Measurements from ENCODE around the gene PHOX2A.
A peak's percentile ranks its signal among the peaks of the same experiment; 100 is the strongest.

Gene PHOX2A

DNA sequence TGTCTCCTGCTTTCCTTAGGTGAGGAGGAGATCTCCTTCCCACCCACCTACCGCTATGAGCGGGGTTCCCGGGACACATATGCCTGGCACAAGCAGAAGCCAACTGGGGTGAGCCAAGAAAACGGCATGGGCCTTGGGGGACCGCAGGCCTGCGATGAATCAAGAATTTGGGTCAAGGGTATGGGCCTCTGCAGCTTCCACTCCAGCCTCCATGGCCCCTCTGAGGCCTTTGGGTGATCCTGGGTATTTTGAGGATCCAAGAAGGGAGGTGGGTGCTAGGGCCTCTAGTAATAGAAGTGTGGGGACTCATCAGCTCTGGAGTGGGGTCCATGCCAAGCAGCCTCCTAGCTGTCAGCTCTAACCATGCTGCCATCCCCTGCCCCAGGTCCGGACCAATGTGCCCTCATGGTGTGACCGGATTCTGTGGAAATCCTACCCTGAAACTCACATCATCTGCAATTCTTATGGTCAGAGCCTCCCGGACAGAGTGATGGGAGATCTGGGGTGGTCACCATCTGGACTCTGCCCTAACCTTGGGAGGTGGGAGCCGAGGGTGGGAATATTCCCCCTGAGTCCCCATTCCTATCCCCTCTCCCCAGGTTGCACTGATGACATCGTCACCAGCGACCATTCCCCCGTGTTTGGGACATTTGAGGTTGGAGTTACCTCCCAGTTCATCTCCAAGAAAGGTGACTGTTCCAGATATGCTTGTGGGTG lies 10.8 kb downstream of the PHOX2A start:
- DNase-seq = no peak

DNA sequence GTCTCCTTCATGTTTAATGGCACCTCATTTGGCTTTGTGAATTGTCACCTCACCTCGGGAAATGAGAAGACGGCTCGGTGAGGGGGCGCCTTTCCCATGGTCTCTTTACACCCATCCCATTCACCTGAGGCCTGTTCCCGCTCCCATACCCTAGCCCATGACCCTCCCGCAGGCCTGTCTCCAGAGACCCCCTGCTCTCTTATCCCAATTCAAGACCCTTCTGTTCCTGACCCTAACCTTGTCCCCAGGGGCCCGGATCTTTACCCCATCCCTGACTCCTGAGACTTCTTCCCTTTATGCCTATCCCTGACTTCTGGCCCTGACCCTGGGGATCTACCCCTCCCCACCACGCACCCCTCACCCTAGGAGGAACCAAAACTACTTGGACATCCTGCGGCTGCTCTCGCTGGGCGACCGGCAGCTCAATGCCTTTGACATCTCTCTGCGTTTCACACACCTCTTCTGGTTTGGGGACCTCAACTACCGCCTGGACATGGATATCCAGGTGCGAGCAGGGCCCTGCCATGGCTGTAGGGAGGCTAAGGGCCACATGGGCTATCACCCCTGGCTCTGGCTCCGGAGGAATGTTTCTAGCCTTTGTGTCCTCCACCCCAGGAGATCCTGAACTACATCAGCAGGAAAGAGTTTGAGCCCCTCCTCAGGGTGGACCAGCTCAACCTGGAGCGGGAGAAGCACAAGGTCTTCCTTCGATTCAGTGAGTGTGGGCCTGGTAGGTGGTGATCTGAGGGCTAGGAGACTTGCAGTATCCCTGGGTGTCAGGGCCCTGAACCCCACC lies 11.5 kb downstream of the PHOX2A start:
- no peak for DNase-seq

GRCh38 chr11:72231396-72232259 lies 12.3 kb downstream of the PHOX2A start:
- no peak for DNase-seq

DNA sequence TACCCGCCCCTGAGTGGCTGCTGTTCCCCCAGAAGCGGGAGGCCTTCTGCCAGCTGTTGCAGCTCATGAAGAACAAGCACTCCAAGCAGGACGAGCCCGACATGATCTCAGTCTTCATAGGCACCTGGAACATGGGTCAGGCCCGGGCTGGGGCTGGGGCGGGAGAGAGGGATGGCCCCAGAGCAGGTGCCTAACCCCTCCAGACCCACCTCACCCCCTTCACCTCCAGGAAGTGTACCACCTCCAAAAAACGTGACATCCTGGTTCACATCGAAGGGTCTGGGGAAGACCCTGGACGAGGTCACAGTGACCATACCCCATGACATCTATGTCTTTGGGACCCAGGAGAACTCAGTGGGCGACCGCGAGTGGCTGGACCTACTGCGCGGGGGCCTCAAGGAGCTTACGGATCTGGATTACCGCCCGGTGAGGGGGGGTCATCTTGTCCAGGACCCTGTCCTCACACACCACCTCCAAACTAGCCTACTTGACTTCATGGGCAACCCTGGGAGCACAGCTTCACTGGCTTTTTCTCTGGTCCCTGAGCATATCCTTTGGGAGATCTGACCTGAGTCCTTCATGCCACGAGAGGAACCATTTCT lies 13.1 kb downstream of the PHOX2A start:
- DNase-seq = no peak

DNA sequence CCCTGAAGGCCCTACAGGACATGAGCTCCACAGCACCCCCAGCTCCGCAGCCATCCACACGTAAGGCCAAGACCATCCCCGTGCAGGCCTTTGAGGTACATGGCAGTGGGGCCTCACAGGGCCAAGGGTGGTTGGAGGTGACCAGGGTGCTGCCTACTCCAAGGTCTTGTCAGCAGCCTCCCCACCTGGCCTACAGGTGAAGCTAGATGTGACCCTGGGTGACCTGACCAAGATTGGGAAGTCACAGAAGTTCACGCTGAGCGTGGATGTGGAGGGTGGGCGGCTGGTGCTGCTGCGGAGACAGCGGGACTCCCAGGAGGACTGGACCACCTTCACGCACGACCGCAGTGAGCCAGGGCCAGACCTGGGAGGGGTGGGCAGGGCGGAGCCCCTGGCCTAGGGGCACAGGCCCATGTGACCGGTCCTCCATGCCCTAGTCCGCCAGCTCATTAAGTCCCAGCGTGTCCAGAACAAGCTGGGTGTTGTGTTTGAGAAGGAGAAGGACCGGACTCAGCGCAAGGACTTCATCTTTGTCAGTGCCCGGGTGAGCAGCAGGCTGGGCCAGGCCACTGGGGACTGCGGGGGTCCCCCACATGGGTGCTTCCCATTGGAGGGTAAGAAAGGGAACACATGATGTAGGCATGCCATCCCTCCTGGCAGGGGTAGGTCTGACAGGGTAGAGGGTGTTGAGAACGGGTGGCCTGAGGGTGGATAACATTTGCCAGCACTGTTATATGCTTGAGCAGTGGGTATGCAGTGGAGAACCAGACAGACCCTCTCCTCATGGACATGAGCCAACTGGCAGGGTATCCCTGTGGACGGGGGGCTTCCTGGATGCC lies 13.8 kb downstream of the PHOX2A start:
- DNase-seq = no peak

DNA sequence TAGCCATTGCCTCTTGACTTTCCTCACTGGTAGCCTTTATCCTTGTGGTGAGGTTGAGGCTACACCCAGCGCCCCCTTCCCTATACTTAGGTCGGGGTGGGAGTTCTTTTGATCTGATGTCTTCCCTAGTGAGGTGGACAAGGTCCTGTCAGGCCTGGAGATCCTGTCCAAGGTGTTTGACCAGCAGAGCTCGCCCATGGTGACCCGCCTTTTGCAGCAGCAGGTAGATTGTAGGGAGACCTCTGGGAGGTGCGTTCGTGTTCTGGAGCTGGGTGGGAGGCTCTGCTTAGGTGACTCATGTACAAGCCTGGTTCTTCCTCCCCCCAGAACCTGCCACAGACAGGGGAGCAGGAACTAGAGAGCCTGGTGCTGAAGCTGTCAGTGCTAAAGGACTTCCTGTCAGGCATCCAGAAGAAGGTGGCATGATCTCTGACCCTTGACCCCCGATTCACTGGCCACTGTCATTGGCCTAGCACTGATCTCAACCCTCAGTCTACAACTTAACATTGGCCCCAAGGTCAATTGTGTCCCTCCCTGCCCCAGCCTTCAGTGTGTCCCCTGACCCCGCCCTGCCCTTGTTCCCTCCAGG lies 14.5 kb downstream of the PHOX2A start:
- DNase-seq = no peak

GRCh38 chr11:72228844-72229231 lies 15.1 kb downstream of the PHOX2A start:
- no peak for DNase-seq

- DNase-seq = no peak
Measured at GRCh38 chr11:72228229-72228843, 15.6 kb downstream of the PHOX2A start.

- DNase-seq = no peak
Measured at GRCh38 chr11:72227316-72228228, 16.4 kb downstream of the PHOX2A start.

DNA sequence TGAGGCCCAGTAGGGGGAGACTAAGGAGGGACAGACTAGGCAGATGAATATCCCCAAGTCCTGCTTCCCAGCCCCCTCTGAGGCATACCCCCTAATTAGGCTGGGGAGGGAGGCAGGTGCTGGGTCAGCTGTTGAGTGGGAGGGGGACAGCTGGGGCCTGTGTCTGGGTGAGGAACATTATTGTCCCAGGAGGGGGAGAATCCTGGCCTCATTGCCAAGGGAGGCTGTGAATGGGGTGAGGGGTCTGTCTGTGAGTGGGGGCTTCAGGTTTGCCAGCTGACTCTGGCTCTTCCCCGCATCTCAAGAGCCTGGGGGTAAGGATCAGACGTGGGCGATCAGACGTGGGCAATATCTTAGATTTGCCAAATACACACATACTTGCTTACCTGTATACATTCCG lies 17.3 kb downstream of the PHOX2A start:
- DNase-seq = no peak

GRCh38 chr11:72225411-72225951 lies 18.5 kb downstream of the PHOX2A start:
- DNase-seq = peak; percentile 22

DNA sequence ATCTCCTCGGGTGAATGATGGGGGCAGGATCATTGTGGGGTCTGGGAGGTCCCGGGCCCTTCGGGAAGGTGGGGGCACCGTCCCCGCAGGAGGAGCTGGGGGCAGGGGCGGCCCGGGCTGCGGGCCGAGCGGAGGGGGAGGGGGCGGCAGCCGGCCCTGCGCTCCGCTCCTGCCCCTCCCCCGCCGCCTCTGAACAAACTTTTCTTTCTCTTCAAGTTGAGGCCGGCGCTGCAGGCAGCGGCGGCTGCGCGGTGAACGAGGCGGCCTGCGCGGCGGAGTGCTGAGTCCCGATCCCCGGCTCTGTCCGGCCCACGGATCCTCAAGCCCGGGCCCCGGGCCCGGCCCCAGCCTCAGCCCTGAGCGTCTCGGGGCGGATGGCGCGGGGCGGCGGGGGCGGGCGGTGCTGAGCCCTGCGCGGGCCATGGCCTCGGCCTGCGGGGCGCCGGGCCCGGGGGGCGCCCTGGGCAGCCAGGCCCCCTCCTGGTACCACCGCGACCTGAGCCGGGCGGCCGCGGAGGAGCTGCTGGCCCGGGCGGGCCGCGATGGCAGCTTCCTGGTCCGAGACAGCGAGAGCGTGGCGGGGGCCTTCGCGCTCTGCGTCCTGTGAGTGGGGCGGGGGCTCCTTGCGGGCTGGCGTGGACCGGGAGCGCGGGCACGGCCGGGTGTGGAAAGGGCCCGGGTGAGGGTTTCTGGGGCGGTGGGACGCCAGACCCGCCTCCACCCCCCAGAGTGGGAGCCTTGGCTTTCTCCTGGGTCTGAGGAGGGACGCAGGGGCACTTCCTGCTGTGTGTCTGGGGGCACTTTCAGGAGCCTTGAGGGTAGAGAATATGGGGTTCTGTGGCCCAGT lies 19.2 kb downstream of the PHOX2A start, which contains the start of gene INPPL1:
Gene INPPL1, plus strand, starts transcription at position 204 of the 847 bp plus-strand sequence. Its CDS starts 218 bp downstream, at position 422.
- peak; percentile 24 for DNase-seq

DNA sequence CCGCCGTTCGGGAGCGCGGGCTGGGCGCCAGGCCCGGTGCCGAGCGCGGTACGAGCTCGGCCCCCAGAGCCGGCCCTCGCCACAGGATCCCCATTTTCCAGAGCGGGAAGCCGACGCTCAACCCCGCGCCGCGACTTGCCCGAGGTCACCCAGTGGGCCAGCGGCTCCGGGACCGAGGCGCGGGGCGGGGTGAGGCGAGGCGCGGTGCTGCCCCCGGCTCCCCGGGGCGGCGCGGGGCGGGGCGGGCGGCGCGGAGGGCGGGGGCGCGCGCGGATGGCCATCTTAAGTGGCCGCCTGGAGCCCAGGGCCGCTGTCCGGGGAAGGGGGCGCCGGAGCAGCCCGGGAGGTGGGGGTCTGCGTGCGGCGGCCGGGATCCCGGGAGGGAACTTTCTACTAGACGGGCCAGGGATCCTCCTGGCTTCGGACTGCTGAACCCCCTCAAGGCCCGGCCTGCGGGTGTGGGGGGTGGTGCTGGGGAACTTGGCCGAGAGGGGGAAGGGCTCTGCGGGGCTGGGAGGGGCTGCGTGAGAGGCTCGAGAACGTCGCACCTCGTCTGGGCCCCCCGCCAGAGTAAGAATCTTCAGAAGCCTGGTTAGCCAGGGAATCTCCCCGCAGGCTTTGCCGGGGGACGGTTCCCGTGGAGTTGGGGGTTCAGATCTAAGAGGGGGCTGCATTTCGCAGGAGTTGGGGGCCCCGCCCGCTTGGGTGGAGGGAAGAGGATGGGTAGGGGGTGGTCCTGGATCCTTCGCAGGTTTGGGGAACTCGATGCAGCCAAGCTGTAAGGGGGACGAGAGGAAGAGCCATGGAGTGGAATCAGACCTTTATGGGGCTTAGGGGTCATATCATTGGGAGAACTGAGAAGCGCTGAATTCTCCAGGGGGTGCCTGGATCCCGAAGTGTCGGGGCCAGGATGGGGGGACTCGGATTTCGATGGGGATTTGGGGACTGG lies 20.1 kb downstream of the PHOX2A start:
- DNase-seq = peak; percentile 48

- peak; percentile 91 for DNase-seq
Measured at GRCh38 chr11:72222907-72223614, 20.9 kb downstream of the PHOX2A start.

- peak; percentile 17 for DNase-seq
Measured at GRCh38 chr11:72222106-72222891, 21.7 kb downstream of the PHOX2A start.
